ENCODE measurements around the gene NELFCD. TPM values are rescaled to one million over a fixed set of nuclear protein-coding genes. Genes with fewer than 3 reads are reported as not detected.

Gene NELFCD
- total RNA-seq, 3 donors from 2014 or later: 50.1 to 78.7 (median 77.7) TPM

DNA sequence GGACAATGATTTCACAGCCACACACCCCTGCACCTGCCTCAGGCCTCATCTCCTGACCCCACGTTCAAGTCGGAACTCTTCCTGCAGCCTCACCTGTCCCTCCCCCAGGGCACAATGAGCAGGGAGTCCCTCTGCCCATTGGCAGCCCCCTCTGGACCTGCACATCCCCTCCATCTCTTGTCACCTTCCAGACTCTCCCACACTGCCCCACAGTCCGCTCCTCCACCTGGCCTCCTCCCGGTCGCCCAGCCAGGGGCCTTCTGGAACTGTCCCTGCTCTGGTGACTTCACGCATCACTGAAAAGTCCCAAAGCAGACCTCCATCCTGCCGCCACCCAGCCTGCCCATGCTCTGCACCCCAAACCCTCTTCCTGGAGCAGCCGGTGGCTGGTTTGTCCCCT is 21.3 kb downstream of the NELFCD start:
- Histone ChIP-seq H3K4me3 (no peak overlapping the region), H3K27me3 (no peaks in the 10 kb centered on the region), H3K36me3 (no peaks in the 10 kb centered on the region), H3K27ac (peak overlapping the region; percentile 93), H3K4me1 (peaks cover 14 to 20% of the 10 kb centered on the region in 2 donors), H3K9me3 (no peaks in the 10 kb centered on the region)
- TF ChIP-seq POLR2A (IDR thresholded peaks at IDR 0.05) (no peak), POLR2AphosphoS5 (IDR thresholded peaks at IDR 0.05) (no peak)
- TF ChIP-seq, protein P1, sequence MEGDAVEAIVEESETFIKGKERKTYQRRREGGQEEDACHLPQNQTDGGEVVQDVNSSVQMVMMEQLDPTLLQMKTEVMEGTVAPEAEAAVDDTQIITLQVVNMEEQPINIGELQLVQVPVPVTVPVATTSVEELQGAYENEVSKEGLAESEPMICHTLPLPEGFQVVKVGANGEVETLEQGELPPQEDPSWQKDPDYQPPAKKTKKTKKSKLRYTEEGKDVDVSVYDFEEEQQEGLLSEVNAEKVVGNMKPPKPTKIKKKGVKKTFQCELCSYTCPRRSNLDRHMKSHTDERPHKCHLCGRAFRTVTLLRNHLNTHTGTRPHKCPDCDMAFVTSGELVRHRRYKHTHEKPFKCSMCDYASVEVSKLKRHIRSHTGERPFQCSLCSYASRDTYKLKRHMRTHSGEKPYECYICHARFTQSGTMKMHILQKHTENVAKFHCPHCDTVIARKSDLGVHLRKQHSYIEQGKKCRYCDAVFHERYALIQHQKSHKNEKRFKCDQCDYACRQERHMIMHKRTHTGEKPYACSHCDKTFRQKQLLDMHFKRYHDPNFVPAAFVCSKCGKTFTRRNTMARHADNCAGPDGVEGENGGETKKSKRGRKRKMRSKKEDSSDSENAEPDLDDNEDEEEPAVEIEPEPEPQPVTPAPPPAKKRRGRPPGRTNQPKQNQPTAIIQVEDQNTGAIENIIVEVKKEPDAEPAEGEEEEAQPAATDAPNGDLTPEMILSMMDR (IDR thresholded peaks at IDR 0.05): no peak
- intact Hi-C loops (cut with DNase I; ENCODE audit: low total_unique reads): no loop called here
- no peak for DNase-seq (ENCODE audit: low spot score in 2 of 2)

DNA sequence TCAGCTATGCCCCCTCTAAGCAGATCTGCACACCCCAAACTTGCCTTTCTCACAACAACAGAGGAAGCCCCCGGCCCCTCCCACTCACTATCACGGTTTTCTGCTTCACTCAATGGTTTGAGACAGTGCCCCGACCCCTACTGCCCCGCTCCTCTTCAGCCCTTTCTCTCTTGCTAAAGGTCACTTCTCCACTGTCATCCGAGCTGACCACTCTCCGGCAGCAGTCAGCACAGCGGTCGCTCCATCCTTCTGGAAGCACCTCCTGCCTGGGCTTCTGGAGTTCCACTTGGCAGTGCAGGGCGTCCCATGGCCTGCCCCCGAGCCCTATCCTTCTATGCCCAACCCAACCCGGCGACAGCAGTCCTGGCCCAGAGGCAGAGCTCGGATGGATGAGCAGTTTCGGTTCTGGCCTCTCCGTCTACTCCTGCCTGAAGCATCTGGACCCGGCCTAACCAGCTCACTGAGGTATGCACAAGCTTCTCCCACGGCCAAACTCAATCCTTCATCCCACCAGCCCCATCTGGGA is 21.9 kb downstream of the NELFCD start:
- Histone ChIP-seq H3K4me1 (peaks cover 14 to 20% of the 10 kb centered on the region in 2 donors), H3K4me3 (peak overlapping the region in 1 of 3 donors; percentile 85), H3K27me3 (no peaks in the 10 kb centered on the region), H3K36me3 (no peaks in the 10 kb centered on the region), H3K27ac (peak overlapping the region; percentile 93), H3K9me3 (no peaks in the 10 kb centered on the region)
- DNase-seq (ENCODE audit: low spot score in 2 of 2): no peak
- intact Hi-C loops (cut with DNase I; ENCODE audit: low total_unique reads): no loop called here
- TF ChIP-seq POLR2AphosphoS5 (IDR thresholded peaks at IDR 0.05) (no peak), POLR2A (IDR thresholded peaks at IDR 0.05) (no peak)
- TF ChIP-seq, protein P1 (IDR thresholded peaks at IDR 0.05): no peak

DNA sequence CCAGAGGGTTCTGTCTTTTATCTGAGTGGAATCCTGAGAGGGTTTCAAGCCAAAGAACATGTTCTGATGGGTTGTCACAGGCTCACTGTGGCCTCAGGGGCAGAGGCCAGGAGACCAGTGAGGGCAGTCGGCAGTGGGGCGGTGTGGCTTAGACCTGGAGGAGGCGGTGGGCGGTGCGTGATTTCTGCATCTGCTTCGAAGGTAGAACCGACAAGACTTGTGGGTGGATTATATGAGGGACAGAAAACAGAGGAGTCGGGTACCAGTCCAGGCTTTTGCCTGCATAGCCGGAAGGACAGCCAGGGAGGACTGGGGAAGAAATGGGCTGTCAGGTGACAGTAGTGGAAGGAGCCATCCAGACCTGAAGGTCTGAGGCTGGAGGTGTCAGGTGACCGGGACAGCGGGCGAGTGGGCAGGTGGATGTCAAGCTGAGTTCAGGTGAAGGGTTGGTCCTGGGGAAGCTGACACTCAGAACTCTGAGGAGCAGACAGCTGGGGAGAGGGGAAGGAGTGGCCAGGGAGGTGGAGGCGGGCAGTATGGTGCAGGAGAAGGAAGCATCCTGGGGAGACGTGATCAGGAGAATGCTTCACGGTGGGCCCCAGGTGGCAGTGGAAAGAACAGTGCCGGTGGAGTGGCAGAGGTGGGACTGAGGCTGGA is 22.9 kb downstream of the NELFCD start:
- peak overlapping the region in 1 of 3 donors; percentile 85 for H3K4me3 ChIP-seq
- DNase-seq (ENCODE audit: low spot score in 2 of 2): no peak
- intact Hi-C loops (cut with DNase I; ENCODE audit: low total_unique reads): no loop called here
- peak overlapping the region; percentile 93 for H3K27ac ChIP-seq
- peaks cover 14 to 20% of the 10 kb centered on the region in 2 donors for H3K4me1 ChIP-seq
- H3K9me3 ChIP-seq: no peaks in the 10 kb centered on the region
- H3K27me3 ChIP-seq: no peaks in the 10 kb centered on the region
- TF ChIP-seq, protein P1 (IDR thresholded peaks at IDR 0.05): no peak
- no peak for TF ChIP-seq POLR2AphosphoS5 (IDR thresholded peaks at IDR 0.05)
- TF ChIP-seq POLR2A (IDR thresholded peaks at IDR 0.05): no peak
- no peaks in the 10 kb centered on the region for H3K36me3 ChIP-seq

DNA sequence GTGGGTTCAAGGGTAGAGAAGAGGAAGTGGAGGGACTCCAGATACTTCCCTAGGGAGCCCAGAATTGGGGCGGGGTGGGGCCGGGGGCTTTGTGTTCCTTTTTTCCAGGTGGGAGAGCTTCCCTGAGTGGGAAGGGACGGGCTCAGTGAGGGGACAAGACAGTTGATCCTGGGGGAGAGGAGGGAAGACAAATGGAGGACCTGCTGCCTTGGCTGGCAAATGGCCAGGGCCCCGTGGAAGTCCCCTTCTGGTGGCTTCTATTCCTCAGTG is 23.4 kb downstream of the NELFCD start:
- Histone ChIP-seq H3K4me3 (peak overlapping the region; percentile 81 to 86 (median 85)), H3K4me1 (peaks cover 14 to 20% of the 10 kb centered on the region in 2 donors), H3K27me3 (no peaks in the 10 kb centered on the region), H3K27ac (peak overlapping the region; percentile 93), H3K36me3 (no peaks in the 10 kb centered on the region), H3K9me3 (no peaks in the 10 kb centered on the region)
- intact Hi-C loops (cut with DNase I; ENCODE audit: low total_unique reads): no loop called here
- peak in 1 of 2 donors; percentile 48 for DNase-seq (ENCODE audit: low spot score in 2 of 2)
- TF ChIP-seq POLR2A (IDR thresholded peaks at IDR 0.05): no peak
- no peak for TF ChIP-seq POLR2AphosphoS5 (IDR thresholded peaks at IDR 0.05)
- TF ChIP-seq, protein P1 (IDR thresholded peaks at IDR 0.05): no peak

DNA sequence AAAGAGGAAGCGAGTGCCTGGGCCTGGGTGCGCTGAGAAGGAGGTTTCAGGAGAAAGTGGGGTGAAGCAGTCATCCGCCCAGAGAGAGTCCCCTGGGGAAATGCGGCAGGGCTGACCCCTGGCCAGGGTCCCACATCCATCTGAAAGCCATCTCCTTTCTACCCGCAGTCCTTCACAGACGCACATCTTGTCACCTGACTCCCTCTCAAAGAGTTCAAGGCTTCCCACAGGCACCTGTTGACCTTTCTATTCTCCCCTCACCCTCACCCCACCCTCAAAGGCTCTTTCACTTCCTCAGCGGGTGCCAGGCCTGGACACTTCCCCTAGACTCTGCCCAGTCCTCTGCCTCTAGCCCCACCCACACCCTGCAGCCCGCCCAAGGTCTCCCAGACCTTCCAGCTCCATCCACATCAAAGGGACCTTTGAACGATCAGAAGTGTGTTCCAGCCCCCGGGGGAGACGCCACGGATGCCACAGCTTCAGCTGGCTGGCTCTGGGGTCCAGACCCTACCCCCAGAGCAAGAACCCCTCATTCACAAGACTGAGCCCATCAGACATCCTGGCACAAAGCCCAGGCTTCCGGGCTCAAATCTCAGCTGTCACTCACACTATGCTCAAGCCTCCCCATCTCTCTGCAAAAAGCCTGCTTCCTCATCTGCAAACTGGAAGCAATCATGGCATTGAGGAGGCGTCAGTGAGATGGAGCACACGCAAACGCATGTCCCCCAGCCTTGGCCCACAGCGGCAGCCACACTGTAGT is 23.9 kb downstream of the NELFCD start:
- peaks cover 15 to 20% of the 10 kb centered on the region in 2 donors for H3K4me1 ChIP-seq
- H3K27me3 ChIP-seq: no peaks in the 10 kb centered on the region
- intact Hi-C loops (cut with DNase I; ENCODE audit: low total_unique reads): no loop called here
- no peaks in the 10 kb centered on the region for H3K36me3 ChIP-seq
- H3K27ac ChIP-seq: peak overlapping the region; percentile 93
- H3K4me3 ChIP-seq: peak overlapping the region; percentile 81 to 86 (median 85)
- TF ChIP-seq POLR2A (IDR thresholded peaks at IDR 0.05): no peak
- TF ChIP-seq, protein P1 (IDR thresholded peaks at IDR 0.05): no peak
- no peak for TF ChIP-seq POLR2AphosphoS5 (IDR thresholded peaks at IDR 0.05)
- peak in 1 of 2 donors; percentile 50 for DNase-seq (ENCODE audit: low spot score in 2 of 2)
- no peaks in the 10 kb centered on the region for H3K9me3 ChIP-seq
